SK-N-SH (cell line): ENCODE results near the gene ROBO1. TPM values are rescaled to one million over a fixed set of nuclear protein-coding genes. Genes with fewer than 3 reads are reported as not detected.

Source experiments
- CTCF ChIA-PET: fragments of 300-600, 350-600 bp; formaldehyde crosslinking; extraction: SDS; loops from one replicate; lab custom pipeline; 2021; lab: Yijun Ruan, JAX
- POLR2A ChIA-PET: fragments of 350-600 bp; sonication (Branson Sonifier 250); formaldehyde crosslinking; extraction: SDS; loops from one replicate; lab custom pipeline; 2020; ENCODE audit warnings: antibody characterized with exemption, inconsistent platforms; lab: Yijun Ruan, JAX
- DNase-seq: peaks from one replicate; pipeline ENCODE4 v3.0.0; 2012
- H2AFZ ChIP-seq: fragments of 200-600 bp; sonication (generic); 2 replicates; pipeline ENCODE4 v1.8.1; 2016; ENCODE audit warnings: antibody characterized with exemption, mild to moderate bottlenecking, low read depth
- H3F3A ChIP-seq: fragments of 200-600 bp; sonication (generic); replicated peaks from 2 replicates; pipeline ENCODE3; 2016; ENCODE audit warnings: antibody characterized with exemption, mild to moderate bottlenecking; ENCODE audit not compliant: insufficient read depth
- H3K27ac ChIP-seq, 2 experiments: fragments of 200-500 bp in 1 of 2; fragments of 200-600 bp in 1 of 2; sonication (Bioruptor generic) in 1 of 2; sonication (generic), shearing (Covaris generic) in 1 of 2; 2 replicates each; pipeline versions ENCODE4 v1.5.1 to v1.6.1; 2014 to 2016; ENCODE audit warnings: low read depth in 2 of 2, inconsistent platforms in 1 of 2, low read length in 1 of 2, mild to moderate bottlenecking in 1 of 2, mixed read lengths in 1 of 2
- H3K27me3 ChIP-seq: fragments of 200-600 bp; sonication (generic), shearing (Covaris generic); 2 replicates; pipeline ENCODE4 v1.6.1; 2016; ENCODE audit warnings: mixed run types; ENCODE audit not compliant: insufficient read depth
- H3K36me3 ChIP-seq, 2 experiments: fragments of 200-500 bp in 1 of 2; fragments of 200-600 bp in 1 of 2; sonication (Bioruptor generic) in 1 of 2; sonication (generic) in 1 of 2; replicated peaks in 1 of 2; 2 replicates each; pipeline versions ENCODE3 to v1.5.1; 2014 to 2016; ENCODE audit warnings: low read length in 1 of 2, mild to moderate bottlenecking in 1 of 2; ENCODE audit not compliant: insufficient read depth in 2 of 2, control insufficient read depth in 1 of 2
- H3K4me1 ChIP-seq, 2 experiments: fragments of 200-500 bp in 1 of 2; fragments of 200-600 bp in 1 of 2; sonication (Bioruptor generic) in 1 of 2; sonication (generic), shearing (Covaris generic) in 1 of 2; 2 replicates each; pipeline versions ENCODE4 v1.5.1 to v1.6.1; 2014 to 2016; ENCODE audit warnings: low read depth in 1 of 2, low read length in 1 of 2, mixed run types in 1 of 2; ENCODE audit not compliant: insufficient read depth in 2 of 2, control insufficient read depth in 1 of 2
- H3K4me2 ChIP-seq: fragments of 200-600 bp; sonication (generic), shearing (Covaris generic); 2 replicates; pipeline ENCODE4 v1.6.1; 2017; ENCODE audit warnings: mixed run types
- H3K4me3 ChIP-seq, 2 experiments: fragments of 200-500 bp in 1 of 2; fragments of 200-600 bp in 1 of 2; sonication (Bioruptor generic) in 1 of 2; sonication (generic), shearing (Covaris generic) in 1 of 2; 2 replicates each; pipeline versions ENCODE4 v1.5.1 to v1.8.1; 2014 to 2016; ENCODE audit warnings: low read depth in 2 of 2, inconsistent platforms in 1 of 2, low read length in 1 of 2, mild to moderate bottlenecking in 1 of 2, mixed read lengths in 1 of 2, moderate library complexity in 1 of 2
- H3K79me2 ChIP-seq: fragments of 200-600 bp; sonication (generic); 2 replicates; pipeline ENCODE4 v1.8.1; 2017; ENCODE audit warnings: mild to moderate bottlenecking; ENCODE audit not compliant: insufficient read depth
- H3K9ac ChIP-seq: fragments of 200-600 bp; sonication (generic); 2 replicates; pipeline ENCODE4 v1.6.1; 2017; ENCODE audit warnings: mixed run types
- H3K9me2 ChIP-seq: fragments of 200-600 bp; sonication (generic); 2 replicates; pipeline ENCODE4 v1.6.1; 2017; ENCODE audit warnings: mixed run types
- H3K9me3 ChIP-seq: fragments of 200-600 bp; sonication (generic); 2 replicates; pipeline ENCODE4 v1.6.1; 2017; ENCODE audit warnings: mixed run types, mild to moderate bottlenecking, moderate library complexity
- H4K20me1 ChIP-seq: fragments of 200-600 bp; sonication (generic); 2 replicates; pipeline ENCODE4 v1.6.1; 2017; ENCODE audit warnings: mild to moderate bottlenecking, mixed run types; ENCODE audit not compliant: insufficient read depth
- CTCF ChIP-seq: fragments of 200-600 bp; sonication (generic); IDR thresholded peaks from 2 replicates; pipeline ENCODE4 v1.6.1; 2017; ENCODE audit warnings: antibody characterized with exemption, mild to moderate bottlenecking, moderate library complexity
- ELF1 ChIP-seq: IDR thresholded peaks from 2 replicates; pipeline ENCODE4 v1.4.0; 2012
- EZH2phosphoT487 ChIP-seq: fragments of 200-600 bp; sonication (generic); IDR thresholded peaks from 2 replicates; pipeline ENCODE4 v1.6.1; 2017; ENCODE audit warnings: low read depth, mixed run types, mild to moderate bottlenecking, antibody characterized with exemption, moderate library complexity, borderline replicate concordance
- FOXM1 ChIP-seq: IDR thresholded peaks from 2 replicates; pipeline ENCODE4 v1.4.0; 2012; ENCODE audit warnings: low read depth, mild to moderate bottlenecking
- GABPA ChIP-seq: IDR thresholded peaks from 2 replicates; pipeline ENCODE4 v1.4.0; 2012; ENCODE audit warnings: low read depth, mild to moderate bottlenecking
- GATA2 ChIP-seq: sonication (generic); formaldehyde crosslinking; IDR thresholded peaks from 2 replicates; pipeline ENCODE4 v1.5.0; 2020; ENCODE audit warnings: mild to moderate bottlenecking, missing genetic modification reagents
- IRF3 ChIP-seq: fragments of 150-350 bp; IDR thresholded peaks from 2 replicates; pipeline ENCODE4 v1.6.1; 2016; ENCODE audit warnings: mild to moderate bottlenecking, low read depth, low read length
- JUND ChIP-seq: IDR thresholded peaks from 2 replicates; pipeline ENCODE4 v1.4.0; 2012
- MEF2A ChIP-seq: IDR thresholded peaks from 2 replicates; pipeline ENCODE4 v1.4.0; 2012; ENCODE audit warnings: low read depth, borderline replicate concordance
- NRF1 ChIP-seq: IDR thresholded peaks from 2 replicates; pipeline ENCODE4 v1.6.1; 2012; ENCODE audit warnings: low read depth, mild to moderate bottlenecking, low read length
- PBX3 ChIP-seq: IDR thresholded peaks from 2 replicates; pipeline ENCODE4; 2012
- RAD21 ChIP-seq: IDR thresholded peaks from 2 replicates; pipeline ENCODE4 v1.6.1; 2012; ENCODE audit warnings: mild to moderate bottlenecking, low read length
- REST ChIP-seq: IDR thresholded peaks from 2 replicates; pipeline ENCODE4 v1.6.1; 2012; ENCODE audit warnings: mild to moderate bottlenecking, low read depth, low read length, moderate library complexity
- RFX5 ChIP-seq: IDR thresholded peaks from 2 replicates; pipeline ENCODE4 v1.6.1; 2012; ENCODE audit warnings: mild to moderate bottlenecking, improper control_type of control experiment, low read length
- SMC3 ChIP-seq: IDR thresholded peaks from 2 replicates; pipeline ENCODE4 v1.6.1; 2012; ENCODE audit warnings: low read depth, low read length, improper control_type of control experiment
- USF1 ChIP-seq: IDR thresholded peaks from 2 replicates; pipeline ENCODE4 v1.4.0; 2012; ENCODE audit warnings: low read depth, borderline replicate concordance
- ZBTB33 ChIP-seq: IDR thresholded peaks from 2 replicates; pipeline ENCODE4 v1.4.0; 2012; ENCODE audit warnings: low read depth, borderline replicate concordance
- WGBS: methylation state at CpG from one replicate; pipeline ENCODE4 v1.1.6; 2017; ENCODE audit warnings: low lambda C conversion rate; 5-methylcytosine and 5-hydroxymethylcytosine counted together
- polyA plus RNA-seq, 3 experiments: library from polyadenylated mRNA; depleted of rRNA; stranded (reverse); fragments of >200 nt; gene quantifications; 2 replicates each; pipeline ENCODE4 v1.2.3, GENCODE V29; 2012

ROBO1 gene
- polyA plus RNA-seq, 1 of the 3 experiments (the other 2 are of a cell fraction), result 22.7 TPM

- TF ChIP-seq ZBTB33 (no peak), IRF3 (no peak), GABPA (no peak), REST (no peak), MEF2A (no peak), NRF1 (no peak), SMC3 (no peak), RAD21 (no peak), PBX3 (no peak), EZH2phosphoT487 (no peak), FOXM1 (no peak), RFX5 (no peak), JUND (no peak), CTCF (no peak), USF1 (no peak), GATA2 (CRISPR knock-in tag) (no peak), ELF1 (no peak)
- H3K27ac ChIP-seq, result no peak overlapping the region
- H3K4me1 ChIP-seq, result peaks cover 0 to 13% of the 10 kb centered on the region in 2 experiments; a peak in 2 of 4 replicates
- no peak overlapping the region for H3K4me3 ChIP-seq
- CTCF ChIA-PET, result interaction anchor here (1.0 to 1.3 kb wide), 2 partner anchors 16 to 428 kb away, joined by 3 read pairs; no protein-coding TSS in a partner anchor
- no peaks in the 10 kb centered on the region for H3K9me2 ChIP-seq
- H3K27me3 ChIP-seq, result no peaks in the 10 kb centered on the region
- no peak overlapping the region for H3K4me2 ChIP-seq
- no peaks in the 10 kb centered on the region for H4K20me1 ChIP-seq
- no peaks in the 10 kb centered on the region for H3F3A ChIP-seq
- DNase-seq, result no peak
- no peak overlapping the region for H3K9ac ChIP-seq
- H2AFZ ChIP-seq, result 0 out of 2 replicates have a peak overlapping the region, but pooled peaks have one; percentile 42
- 81% methylated on average over 3 of the region's 3 CpGs for WGBS
- POLR2A ChIA-PET, result no interaction called here
- H3K79me2 ChIP-seq, result no peaks in the 10 kb centered on the region
- H3K9me3 ChIP-seq, result no peaks in the 10 kb centered on the region
- H3K36me3 ChIP-seq, result no peaks in the 10 kb centered on the region
Measured at GRCh38 chr3:79514069-79514468, 253.7 kb downstream of the ROBO1 start.
